ENCODE data around the gene ESR1. TPM values are rescaled to one million over a fixed set of nuclear protein-coding genes. Genes with fewer than 3 reads are reported as not detected.
"Not testable (repeated sequence)": the region's sequence is repeated elsewhere in the genome, so short reads cannot be mapped to it uniquely, and the experiment has no call there.

Gene ESR1
- total RNA-seq, 1 experiment from 2014 or later: 0.03 TPM

DNA sequence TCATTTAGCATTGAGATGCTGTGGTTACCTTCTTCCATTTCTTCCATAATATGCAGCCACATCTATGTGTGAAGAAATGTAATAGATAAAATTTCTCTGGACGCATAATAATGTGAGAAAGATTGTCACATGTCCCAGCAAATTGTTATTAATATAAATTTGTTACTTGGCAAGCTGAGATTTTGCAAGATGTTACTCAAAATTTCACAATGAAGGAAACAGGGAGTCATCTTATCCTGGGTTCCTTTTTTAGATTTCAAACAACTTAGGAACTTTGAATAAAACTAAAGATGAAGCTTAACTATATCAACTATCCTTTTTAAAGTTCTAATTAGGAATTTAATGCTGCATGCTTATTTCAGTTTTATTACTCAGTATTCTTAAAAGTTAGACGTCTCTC lies 3.6 kb downstream of the ESR1 start:
- DNase-seq (ENCODE audit: low read depth): no peak

GRCh38 chr6:151813858-151814257 lies 6.4 kb downstream of the ESR1 start:
- no peak for DNase-seq (ENCODE audit: low read depth)

GRCh38 chr6:151814614-151815013 lies 7.1 kb downstream of the ESR1 start:
- DNase-seq (ENCODE audit: low read depth): no peak

GRCh38 chr6:151822252-151823111 lies 15.0 kb downstream of the ESR1 start:
- DNase-seq (ENCODE audit: low read depth): no peak

GRCh38 chr6:151826517-151827142 lies 19.1 kb downstream of the ESR1 start:
- DNase-seq (ENCODE audit: low read depth): no peak

DNA sequence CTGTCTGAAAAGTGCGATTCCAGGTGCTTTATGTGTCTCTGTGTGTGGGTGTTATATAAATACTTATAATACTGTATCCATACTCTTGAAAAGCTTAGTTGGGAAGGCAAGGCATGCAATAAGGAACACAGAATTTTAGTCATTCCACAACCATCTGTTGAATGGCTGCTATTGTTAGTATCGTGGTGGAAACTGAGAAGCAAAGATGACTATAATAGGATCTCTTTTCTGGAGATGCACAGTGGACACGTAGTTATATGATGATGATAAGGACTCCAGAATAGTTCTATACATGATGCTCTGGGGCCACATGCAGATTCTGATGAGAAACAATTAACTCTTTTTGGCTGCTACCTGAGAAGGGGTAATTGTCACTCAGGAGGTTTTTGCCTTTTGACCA lies 25.2 kb downstream of the ESR1 start:
- DNase-seq (ENCODE audit: low read depth): no peak

DNA sequence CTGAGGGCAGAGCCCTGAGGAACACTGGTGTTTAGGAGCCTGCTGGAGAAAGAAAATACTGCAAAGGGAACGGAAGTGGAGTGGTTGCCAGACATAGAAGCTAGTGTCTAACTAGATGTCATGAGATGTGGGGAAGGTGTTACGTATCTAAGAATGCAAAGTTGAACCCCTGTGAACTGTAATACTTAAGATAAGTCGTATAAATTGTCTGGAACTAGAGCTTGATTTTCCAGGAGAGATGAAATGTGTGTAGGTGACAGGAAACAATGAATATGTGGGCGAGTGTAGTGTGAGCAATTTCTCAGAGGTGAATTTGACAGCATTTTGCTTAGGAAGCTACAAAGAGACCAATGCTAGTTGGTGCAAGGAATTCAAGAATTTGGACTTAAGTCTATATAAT lies 27.9 kb downstream of the ESR1 start:
- DNase-seq (ENCODE audit: low read depth): no peak

DNA sequence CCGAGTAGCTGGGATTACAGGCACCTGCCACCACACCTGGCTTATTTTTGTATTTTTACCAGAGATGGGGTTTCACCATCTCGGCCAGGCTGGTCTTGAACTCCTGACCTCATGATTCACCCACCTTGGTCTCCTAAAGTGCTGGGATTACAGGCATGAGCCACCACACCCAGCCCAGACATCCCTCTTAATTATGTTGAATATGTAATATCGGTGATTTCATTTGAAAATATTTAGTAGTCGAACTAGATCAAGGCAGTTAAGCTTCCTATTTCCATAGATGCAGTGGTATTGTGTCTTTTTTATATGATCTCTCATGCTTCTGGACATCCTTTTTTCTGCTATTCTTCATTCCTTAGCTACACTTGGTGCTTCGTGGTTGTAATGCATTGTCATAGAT lies 29.7 kb downstream of the ESR1 start:
- DNase-seq (ENCODE audit: low read depth): no peak

- DNase-seq (ENCODE audit: low read depth): peak; percentile 3
These were observed 35.3 kb downstream of the ESR1 start for GRCh38 chr6:151842816-151843215.

DNA sequence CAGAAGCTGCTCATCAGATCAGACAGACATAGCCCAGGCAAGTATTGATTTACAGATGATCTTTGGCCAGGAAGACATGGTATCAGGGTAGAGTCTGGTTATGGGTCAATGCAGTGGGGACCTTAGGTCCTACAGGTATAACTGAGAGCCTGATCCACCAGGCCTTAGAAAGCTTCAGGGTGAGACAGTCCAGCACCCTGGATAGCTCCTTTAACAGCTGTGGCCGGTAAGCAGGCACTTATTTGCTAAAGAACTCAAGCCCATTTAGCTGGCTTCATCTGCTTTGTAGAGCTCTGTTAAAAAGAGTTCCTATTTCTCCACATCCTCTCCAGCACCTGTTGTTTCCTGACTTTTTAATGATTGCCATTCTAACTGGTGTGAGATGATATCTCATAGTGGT lies 39.6 kb downstream of the ESR1 start:
- peak; percentile 17 for DNase-seq (ENCODE audit: low read depth)

DNA sequence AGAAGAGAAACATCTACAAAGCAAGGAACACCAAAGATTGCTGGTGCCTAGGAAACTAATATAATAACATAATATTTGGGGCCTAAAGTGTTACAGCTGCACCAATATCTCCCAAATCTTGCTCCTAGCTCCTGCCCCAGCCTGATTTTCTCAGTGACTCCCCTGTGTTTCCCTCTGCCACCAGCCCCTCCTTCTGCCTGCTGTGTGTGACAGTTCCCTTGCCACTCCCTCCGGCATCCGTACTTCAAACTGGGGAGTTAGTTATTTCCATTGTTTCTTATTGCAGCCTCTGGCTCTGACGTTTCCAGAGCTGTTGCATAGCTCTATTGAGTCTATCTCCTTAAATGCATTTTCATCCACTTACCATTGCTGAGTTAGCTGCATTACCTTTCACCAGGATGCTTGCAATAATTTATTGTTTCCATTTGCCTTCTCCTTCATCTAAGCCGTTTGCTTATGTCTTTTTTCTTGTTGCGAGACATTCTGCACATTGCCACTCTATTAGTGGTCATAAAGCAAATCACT lies 43.1 kb downstream of the ESR1 start:
- DNase-seq (ENCODE audit: low read depth): no peak

DNA sequence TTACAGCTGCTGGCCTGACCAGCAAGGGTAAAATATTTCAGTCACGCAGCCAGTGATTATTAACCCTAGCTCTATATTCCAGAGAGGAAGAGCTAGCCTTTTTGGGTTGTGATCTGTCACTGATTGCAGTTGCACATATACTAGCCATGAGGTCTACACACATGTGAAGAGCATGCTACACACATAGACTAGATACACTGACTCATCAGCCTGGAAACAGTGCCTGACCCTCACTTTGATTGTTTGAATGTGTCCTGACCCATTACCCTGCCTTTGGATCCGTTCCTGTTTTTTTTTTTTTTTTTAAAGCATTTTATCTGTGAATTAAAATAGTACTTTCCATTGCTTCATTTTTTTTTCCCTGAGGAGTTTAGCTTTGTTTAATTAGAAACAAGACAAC lies 50.8 kb downstream of the ESR1 start:
- DNase-seq (ENCODE audit: low read depth): no peak

- DNase-seq (ENCODE audit: low read depth): no peak
These were observed 55.0 kb downstream of the ESR1 start for GRCh38 chr6:151862461-151862860.

DNA sequence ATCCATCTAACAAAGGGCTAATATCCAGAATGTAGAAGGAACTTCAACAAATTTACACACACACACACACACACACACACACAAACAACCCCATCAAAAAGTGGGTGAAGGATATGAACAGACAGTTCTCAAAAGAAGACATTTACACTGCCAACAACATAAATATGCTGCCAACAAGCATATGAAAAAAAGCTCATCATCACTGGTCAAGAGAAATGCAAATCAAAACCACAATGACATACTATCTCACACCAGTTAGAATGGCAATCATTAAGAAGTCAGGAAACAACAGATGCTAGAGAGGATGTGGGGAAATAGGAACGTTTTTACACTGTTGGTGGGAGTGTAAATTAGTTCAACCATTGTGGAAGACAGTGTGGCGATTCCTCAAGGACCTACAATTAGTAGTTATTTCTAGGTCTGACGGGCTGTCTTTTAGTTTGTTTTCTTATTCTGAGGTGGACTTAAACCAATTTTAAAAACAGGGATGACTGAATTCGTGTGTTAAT lies 59.9 kb downstream of the ESR1 start:
- DNase-seq (ENCODE audit: low read depth): not testable (repeated sequence)

DNA sequence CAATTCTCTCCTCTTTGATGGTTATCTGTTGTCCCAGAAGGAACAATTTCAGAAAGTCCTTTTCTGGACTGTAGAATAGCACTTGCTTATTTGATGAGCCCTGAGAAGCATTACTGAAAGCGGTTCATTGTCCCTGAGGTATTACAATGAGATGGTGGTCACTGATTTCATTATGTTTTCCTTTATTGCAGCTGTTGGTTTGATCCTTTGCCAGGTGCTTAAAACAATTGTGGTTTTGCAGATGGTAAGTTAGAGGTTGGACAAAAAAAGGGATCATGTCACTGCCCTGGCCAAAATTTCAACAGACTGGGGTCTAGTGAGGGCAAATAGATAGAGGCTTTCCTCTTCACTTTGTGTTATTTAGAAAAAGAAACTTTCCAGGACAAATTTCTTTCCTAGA lies 61.9 kb downstream of the ESR1 start:
- DNase-seq (ENCODE audit: low read depth): peak; percentile 16

DNA sequence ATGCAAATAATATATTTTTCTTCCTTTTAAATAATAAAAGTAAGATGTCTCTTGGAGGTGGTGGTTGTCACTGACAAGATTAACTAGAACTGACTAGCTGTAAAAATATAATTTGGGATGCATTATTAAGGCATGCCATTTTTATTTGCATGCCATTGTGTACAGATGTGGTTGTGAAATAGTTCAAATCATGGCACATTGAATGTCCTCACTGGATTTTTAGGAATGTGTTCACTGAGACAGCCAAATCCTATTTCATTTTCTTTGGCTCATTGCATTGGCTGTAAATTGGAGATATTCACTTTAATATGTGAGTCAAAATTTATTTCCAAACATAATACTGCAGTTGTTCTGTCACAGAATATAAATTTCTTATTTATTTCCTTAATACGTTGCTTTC lies 62.3 kb downstream of the ESR1 start:
- no peak for DNase-seq (ENCODE audit: low read depth)

- DNase-seq (ENCODE audit: low read depth): no peak
These were observed 62.9 kb downstream of the ESR1 start for GRCh38 chr6:151870375-151870774.

GRCh38 chr6:151875524-151875923 lies 68.0 kb downstream of the ESR1 start:
- DNase-seq (ENCODE audit: low read depth): no peak

DNA sequence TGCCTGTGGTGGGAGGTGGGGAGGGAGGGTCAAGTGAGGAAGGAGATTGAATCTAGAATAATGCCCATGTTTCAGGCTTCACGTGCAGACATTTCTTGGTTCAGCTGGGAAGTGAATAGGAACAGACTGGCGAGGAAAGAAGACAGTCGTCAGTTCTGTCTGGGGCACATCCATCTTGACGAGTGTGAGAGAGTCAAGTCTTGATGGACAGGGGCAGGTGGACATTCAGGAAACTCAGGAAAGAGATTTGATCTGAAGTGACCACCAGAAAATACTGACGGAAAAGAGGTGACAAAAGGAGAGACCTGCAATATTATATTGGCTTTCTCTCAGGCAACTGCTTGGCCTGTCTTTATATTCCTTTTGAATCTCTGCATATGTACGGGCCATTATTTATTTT lies 68.6 kb downstream of the ESR1 start:
- DNase-seq (ENCODE audit: low read depth): no peak

- no peak for DNase-seq (ENCODE audit: low read depth)
These were observed 70.0 kb downstream of the ESR1 start for GRCh38 chr6:151877458-151877857.

- no peak for DNase-seq (ENCODE audit: low read depth)
These were observed 73.7 kb downstream of the ESR1 start for GRCh38 chr6:151881231-151881630.

DNA sequence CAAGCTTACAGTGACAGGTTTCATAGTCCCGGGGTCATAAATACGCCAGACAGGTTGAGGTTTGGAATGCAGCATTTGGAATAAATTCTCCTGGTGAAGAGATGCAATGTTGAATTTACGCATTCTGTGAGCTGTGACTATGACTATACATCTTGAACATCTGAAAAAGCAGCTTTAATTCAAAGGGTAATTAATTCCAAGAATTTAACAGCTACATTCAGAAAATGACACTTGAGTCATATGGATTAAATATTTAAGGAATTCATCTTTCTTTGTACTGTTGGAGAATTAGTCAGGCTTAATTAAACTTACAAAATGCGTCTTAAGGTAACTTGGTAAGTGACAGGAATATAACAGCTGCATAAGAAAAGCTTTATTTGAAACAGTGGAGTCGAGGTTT lies 74.7 kb downstream of the ESR1 start:
- no peak for DNase-seq (ENCODE audit: low read depth)

- no peak for DNase-seq (ENCODE audit: low read depth)
These were observed 77.8 kb downstream of the ESR1 start for GRCh38 chr6:151885234-151885633.

All from HT1080 (cell line).